Kasumi-1 (cell line): ENCODE data around the gene NUP205.

Experiments
- DNase-seq, 2 experiments: peaks; one replicate each; lab custom pipeline; 2025; lab: John Stamatoyannopoulos, UW

The NUP205 gene, protein sequence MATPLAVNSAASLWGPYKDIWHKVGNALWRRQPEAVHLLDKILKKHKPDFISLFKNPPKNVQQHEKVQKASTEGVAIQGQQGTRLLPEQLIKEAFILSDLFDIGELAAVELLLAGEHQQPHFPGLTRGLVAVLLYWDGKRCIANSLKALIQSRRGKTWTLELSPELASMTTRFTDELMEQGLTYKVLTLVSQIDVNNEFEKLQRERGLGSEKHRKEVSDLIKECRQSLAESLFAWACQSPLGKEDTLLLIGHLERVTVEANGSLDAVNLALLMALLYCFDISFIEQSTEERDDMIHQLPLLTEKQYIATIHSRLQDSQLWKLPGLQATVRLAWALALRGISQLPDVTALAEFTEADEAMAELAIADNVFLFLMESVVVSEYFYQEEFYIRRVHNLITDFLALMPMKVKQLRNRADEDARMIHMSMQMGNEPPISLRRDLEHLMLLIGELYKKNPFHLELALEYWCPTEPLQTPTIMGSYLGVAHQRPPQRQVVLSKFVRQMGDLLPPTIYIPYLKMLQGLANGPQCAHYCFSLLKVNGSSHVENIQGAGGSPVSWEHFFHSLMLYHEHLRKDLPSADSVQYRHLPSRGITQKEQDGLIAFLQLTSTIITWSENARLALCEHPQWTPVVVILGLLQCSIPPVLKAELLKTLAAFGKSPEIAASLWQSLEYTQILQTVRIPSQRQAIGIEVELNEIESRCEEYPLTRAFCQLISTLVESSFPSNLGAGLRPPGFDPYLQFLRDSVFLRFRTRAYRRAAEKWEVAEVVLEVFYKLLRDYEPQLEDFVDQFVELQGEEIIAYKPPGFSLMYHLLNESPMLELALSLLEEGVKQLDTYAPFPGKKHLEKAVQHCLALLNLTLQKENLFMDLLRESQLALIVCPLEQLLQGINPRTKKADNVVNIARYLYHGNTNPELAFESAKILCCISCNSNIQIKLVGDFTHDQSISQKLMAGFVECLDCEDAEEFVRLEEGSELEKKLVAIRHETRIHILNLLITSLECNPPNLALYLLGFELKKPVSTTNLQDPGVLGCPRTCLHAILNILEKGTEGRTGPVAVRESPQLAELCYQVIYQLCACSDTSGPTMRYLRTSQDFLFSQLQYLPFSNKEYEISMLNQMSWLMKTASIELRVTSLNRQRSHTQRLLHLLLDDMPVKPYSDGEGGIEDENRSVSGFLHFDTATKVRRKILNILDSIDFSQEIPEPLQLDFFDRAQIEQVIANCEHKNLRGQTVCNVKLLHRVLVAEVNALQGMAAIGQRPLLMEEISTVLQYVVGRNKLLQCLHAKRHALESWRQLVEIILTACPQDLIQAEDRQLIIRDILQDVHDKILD (N-terminal part only)

DNA sequence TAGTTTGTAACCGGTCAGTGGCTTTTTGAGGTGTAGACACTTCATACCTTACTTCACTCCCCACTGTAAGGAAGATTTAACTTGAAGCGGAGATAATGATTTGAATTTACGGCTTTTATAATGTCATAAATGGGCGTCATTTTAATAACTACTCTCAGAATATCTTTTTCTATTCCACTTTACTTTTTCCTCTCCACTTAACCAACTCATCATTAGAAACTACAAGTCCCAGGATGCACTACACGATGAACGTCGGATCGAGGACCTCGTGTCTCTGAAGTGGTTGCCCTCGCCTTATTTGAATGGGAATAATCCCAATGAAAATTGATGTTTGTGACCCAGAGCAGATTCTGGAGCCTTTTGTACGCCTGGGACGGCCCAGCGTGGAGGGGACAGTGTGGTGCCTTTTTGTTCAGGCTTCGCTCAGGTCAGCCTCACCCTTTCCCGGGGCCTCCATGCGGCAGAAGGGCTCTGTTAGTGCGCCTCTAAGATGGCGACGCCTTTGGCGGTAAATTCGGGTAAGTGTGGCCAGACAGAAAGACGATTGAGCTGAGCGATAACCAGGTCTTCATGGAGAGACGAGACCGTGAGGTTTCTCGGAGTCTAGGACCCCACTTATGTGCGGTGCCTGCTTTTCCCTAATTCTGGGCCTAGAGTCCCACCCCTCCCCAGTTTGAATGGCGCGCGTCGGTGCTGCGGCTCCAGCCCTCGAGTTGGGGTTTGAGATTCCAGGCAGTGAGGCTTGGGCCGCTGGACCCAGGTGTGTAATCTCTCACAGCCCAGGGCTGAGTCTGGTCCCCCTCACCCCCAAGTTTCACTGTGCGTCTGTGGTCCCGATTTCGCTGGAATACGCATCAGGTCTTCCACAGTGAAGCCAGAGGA, at the start of gene NUP205:
Gene NUP205, plus strand, starts transcription at position 463 of the 882 bp plus-strand sequence. Its CDS starts 28 bp downstream, at position 491.
- DNase-seq = peak; percentile 87 to 92

DNA sequence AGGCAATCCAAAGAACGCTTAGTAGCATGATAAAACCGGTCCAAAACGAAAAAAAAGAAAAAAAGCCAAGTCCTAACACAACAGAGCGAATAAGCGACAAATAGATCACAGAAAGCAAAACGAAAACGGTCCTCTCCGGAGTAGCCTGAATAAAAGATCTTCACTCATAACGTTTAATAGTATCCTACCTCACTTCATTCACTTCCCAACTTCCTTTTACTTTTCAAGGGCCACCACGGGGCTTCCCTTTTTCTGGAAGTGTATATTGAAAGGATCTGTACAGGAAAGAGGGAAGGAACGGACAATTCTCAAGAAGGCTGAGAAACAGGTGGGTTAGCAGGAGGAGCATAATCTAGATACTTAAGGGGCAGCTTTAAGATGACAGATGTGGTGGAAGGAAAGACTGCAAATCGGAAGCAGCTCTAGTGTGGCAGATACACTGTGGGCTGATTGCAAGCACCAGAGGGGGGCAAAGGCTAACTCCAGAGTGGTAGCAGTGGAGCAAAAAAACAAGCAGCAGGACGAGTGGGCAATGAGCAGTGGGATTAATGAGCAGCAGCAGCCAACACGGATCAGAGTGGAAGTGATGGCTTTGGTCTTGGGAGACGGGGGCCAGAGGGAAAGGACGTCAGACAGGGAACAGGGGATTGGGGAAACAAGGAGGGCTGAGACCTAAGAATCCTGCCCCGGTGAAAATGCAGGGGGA, 48.7 kb upstream of the NUP205 start:
- DNase-seq = peak; percentile 63 to 74

DNA sequence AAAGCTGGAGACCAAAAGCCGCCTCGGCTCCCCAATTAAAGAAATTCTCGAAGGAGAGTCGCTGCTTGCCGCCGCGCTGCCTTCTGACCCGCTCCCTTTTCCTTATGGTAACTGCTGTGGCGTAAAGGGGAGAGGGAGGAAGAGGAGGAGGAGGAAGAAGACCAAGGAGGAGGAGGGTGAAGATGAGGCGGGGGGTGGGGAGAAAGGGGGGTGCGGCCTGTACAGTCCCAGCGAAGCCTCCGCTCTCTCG, 48.2 kb upstream of the NUP205 start:
- DNase-seq = peak; percentile 53 to 71

DNA sequence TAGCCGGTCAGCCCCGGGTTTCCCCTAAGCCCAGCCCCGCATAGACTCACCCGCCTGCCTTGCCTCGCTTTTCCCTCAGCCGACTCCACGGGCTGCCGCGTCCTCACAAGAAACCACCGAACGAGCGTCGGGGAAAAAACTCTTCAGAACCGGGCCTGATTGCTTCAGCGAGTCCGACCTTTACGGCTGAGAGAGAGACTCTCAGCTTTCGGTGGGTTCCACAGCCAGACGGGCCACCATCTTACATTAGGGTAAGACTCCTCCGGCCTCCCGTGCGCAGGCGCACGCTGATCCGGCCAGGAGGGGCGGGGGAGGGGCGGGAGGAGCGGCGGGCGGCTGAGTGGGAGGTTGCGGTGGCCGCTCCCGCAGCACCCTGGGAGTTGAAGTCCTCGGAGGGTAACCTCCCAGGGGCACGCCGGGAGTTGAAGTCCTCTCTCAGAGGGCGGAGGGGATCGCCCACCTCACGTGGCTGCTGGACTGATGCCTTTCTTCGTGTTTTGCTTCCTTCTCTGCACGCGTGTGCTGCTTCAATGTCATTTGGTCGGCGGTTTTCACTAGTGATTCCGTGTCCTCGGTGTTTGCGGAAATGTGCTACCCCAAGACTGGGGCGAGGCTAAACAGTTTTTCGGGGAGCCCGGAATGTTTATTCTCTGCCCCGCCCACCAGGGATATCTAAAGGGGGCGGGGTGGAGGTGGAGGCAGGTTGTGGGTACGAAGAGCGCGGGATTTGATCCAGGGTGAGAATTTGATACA, 47.7 kb upstream of the NUP205 start, which contains the start of gene CNOT4:
Gene CNOT4, minus strand, starts transcription at position 264 of the 753 bp plus-strand sequence. CDS start 71,771 bp downstream, outside the sequence.
- peak; percentile 94 to 95 for DNase-seq

DNA sequence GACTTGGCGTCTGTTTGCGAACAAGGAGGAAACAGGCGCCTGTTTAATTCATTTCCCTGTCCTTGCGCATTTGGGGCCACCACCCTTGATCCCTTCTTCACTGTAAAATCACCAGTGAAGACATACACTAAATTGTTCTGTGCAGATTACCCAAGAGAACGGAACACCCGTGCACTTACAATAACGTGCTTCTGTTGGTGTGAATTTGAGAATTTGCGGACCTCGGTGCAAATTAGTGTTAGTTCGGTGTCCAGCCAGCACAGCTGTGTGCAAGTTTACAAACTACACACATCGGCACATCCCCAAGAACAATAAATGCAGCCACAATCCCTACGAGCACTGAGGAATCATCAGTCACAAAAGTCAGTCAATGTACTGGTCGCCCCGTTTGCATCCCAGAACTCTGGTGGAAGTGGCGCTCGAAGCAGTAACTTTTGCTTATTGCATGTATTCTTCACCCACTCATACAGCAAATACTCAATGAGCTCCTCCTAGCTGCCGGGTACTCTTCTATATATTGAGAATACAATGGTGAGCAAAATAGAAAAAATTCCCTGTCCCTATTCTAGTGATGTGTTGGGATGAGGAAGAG, 47.0 kb upstream of the NUP205 start:
- peak; percentile 46 to 50 for DNase-seq

DNA sequence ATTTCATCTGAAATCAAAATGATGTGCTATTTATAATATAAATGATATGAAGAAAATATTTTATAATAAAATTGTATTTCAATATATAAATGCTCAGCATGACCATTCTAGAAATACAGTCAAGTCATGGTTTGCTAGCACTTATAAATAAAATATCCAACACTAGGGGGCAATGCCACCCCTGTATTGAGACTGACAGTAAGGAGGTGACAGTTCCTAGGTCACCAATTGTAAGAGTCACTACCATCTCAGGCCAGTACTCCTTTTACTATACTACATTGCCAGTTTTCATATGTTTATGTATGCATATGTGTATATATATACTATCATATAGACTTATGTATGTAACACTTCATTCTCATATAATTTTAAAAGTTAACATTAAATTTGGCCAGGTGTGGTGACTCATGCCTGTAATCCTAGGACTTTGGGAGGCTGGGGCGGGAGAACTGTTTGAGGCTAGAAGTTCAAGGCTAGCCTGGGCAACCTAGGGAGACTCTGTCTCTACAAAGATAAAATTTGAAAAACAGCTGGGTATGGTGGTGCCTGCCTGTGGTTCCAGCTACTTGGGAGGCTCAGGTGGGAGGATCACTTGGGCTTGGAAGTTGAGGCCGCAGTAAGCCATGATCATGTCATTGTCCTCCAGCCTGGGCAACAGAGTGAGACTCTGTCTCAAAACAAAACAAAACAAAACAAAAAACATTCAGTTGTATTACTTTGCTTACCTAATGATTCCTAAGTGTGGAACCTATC, 45.4 kb upstream of the NUP205 start:
- peak; percentile 92 to 95 for DNase-seq

DNA sequence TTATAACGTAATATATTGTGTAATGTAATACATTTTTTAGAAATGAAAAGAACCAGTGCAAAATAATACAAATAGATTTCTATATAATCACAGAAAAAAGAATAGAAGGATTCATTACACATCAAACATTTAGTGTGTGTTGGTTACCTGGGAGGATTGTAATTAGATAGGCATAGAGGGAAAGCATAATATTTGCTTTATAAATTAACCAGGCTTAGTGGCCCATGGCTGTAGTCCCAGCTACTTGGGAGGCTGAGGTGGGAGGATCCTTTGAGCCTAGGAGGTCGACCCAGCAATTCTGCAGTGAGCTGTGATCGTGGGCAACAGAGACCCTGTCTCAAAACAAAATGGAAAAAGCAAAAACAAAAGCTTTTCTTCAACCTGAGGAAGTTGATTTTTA, 42.9 kb upstream of the NUP205 start:
- DNase-seq = no peak

DNA sequence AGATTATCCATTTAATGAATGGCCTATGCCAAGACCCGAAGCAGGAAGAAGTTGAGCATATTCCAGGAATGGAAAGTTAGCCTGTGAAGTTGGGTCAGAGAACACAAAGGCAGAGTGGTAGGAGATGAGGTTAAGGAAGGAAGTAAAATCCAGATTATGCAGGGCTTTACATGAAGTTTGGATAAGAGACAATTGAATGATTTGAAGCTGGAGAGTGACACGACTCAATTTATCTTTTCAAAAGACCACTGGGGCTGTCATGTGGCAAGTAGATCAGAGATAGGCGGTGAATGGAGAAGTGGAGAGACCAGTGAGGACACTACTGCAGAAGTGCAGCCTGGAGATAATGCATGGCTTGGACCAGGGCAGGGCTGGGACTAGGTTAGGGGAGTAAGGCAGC, 40.7 kb upstream of the NUP205 start:
- DNase-seq = no peak

DNA sequence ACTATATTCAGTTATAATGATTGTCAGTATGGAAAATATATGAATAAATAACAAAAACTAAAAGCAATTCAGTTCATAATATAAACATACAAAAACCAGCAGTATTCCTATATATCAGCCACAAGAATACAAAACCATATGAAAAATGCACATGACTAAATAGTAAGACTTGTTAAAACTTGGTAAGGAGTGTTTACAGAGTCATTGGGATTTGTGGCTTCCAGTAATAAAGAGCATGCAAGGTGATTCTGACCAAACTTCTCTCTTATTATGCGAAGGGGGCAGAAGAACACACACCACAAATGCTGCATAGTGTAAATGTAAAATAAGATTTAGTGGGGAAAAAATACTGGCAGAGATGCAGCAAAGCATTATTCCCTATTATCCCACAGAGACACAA, 39.0 kb upstream of the NUP205 start:
- no peak for DNase-seq

DNA sequence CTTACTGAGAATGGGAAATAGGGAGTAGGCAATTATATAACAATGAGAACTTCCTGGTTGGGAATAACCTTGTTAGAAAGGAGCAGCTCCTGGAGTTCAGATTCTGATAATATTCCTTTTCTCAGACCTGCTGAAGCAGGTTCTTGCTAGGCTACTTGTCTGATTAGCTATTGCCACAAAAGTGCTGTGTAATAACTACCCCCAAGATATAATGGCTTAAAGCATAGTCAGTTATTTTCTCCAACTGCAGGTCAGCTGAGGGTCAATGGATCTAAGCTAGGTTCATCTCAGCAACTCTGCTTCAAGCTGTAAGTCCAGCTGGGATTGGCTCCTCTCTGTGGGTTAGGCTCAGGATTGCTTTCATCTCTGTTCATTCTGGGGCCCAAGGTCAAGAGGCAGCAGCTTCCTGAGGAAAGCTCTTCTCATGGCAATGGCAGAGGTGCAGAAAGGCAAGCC, 38.5 kb upstream of the NUP205 start:
- no peak for DNase-seq

DNA sequence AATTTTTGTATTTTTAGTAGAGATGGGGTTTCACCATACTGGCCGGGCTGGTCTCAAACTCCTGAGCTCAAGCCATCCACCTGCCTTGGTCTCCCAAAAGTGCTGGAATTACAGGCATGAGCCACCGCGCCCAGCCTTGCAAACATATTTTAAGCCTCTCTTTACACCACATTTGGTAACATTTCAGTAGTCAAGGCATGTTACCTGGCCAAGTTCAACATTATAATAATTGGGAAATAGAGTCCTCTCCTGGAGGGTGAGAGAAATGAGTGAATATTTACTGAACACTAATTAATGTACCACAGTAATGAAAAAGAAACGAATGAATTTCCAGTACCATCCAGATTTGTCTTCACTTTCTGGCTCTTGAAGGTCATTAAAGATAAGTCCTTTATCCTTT, 37.8 kb upstream of the NUP205 start:
- no peak for DNase-seq

DNA sequence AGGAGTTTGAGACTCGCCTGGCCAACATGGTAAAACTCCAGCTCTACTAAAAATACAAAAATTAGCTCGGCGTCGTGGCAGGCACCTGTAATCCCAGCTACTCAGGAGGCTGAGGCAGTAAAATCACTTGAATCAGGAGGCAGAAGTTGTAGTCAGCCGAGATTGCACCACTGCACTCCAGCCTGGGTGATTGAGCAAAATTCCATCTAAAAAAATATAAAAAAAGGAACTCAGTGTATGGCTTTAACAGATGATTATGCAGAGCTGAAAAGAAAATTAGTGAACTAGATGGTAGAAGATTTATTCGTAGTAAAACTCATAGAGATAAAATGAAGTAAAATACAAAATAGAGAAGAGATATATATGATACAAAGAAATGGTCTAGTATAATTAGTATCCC, 35.2 kb upstream of the NUP205 start:
- no peak for DNase-seq

DNA sequence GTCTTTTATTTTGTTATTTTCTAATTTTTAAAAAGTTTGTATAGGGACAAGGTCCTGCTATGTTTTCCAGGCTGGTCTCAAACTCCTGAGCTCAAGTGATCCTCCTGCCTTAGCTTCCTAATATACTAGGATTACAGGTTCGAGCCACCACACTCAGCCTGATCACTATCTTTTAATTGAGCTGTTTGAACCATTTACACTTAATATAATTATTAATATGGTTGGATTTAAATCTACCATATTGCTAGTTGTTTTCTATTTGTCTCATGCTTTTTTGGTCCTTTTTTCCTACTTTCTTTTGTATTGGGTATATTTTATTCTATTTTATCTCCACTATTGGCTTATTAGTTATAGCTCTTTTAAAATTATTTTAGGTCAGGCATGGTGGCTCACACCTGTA, 34.6 kb upstream of the NUP205 start:
- no peak for DNase-seq

DNA sequence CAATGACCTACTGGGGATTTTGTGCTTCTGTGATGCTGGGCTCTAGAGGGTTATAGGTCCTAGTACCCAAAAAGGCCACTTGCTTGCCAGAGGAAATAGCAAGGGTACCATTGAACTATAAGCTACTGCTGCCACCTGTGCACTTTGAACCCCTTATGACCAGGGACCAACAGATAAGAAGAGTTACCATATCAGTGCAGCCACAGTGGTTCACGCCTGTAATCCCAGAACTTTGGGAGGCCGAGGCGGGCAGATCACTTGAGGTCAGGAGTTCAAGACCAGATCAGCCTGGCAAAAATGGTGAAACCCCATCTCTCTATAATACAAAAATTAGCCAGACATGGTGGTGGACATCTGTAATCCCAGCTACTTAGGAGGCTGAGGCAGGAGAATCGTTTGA, 32.3 kb upstream of the NUP205 start:
- DNase-seq = no peak

DNA sequence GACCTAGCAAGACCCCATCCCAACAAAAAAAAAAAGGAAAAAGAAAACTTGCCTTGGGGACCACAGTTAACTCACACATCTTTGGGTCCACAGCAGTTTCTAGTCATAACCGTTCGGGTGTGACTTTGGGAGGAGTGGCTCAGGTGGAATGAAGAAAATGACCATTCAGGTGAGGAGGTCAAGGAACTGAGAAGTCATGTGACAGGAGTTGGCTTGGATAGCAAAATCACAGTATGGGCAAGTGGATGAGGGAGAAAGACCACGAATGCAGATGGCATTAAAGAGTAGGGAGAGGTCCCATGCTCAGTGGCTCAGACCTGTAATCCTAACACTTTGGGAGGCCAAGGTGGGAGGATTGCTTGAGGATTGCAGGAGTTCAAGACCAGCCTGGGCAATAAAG, 30.7 kb upstream of the NUP205 start:
- no peak for DNase-seq

DNA sequence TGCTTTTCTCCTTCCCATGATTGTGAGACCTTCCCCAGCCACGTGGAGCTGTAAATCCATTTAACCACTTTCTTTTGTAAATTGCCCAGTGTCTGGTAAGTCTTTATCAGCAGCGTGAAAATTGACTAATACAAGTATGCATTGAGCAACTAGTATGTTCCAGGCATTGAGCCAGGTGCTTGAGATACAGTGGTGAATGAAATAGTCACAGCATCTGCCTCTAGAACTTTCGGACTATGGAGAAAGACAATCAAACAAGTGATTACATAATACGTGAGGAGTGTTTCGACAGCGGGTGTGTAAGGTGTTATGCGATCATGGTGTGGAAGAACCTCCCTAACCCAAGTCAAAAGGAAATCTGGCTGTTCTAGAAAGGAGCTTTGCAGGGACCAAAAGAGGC, 21.6 kb upstream of the NUP205 start:
- DNase-seq = no peak

DNA sequence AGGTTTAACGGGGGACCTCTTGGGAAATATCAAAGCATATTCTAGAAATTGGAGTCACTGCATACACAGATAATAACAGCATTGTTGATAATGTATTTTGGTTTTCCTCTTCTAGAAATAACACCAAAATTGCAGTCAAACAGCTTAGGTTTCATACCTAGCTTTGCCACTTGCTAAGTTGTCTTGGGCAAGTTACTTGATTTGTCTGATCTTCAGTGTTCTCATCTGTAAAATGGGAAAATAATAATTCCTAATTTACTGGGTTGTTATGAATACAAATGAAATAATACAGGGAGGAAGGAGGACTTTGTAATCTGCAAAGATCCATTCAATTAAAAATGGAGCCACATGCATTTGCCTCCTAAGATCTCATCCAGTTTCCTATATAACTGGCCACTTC, 20.3 kb upstream of the NUP205 start:
- no peak for DNase-seq

DNA sequence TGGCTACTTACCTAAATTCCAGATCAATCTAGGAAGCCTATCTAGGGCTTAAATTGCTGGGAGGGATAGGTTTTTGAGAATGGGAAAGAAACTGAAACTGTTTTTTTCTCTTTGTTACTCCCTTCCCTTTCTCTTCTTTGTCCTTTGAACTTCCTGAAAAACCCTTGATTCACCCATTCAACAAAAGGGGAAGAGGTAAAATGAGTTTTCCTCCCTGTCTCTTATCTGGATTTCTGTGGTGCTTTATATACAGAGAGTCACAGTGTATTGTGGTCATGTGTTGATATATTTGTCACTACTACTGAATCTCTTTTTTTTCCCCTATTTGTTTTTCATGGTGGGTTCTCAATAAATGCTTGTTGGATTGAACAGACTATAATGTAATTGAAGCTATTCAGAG, 19.8 kb upstream of the NUP205 start:
- peak; percentile 34 to 57 for DNase-seq

DNA sequence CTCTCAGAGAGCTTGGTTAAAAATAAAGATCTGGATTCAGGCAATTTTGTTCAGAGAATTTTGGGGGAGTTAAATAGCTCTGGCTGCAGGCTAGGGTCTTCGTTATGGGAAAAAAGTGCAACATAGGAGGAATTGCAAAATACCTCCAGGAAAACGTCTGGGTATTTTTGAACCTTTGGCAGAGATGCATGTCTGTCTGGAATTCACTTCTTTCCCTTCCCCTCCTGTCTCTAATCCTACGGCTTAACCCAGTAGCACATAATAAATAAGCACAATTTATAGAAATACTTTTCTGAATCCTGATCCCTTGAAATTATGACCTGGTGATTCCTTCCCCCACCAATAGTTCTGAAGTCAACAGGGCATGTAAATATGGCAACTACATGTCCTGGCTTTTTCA, 19.3 kb upstream of the NUP205 start:
- DNase-seq = no peak
